H1 (cell line): Measurements from ENCODE around the gene ATP5MC2.
A peak's percentile ranks its signal among the peaks of the same experiment; 100 is the strongest.

ENCODE experiments used
- CHD1 ChIP-seq: IDR thresholded peaks from 2 replicates; pipeline ENCODE4 v1.6.1; 2012; ENCODE audit warnings: low read depth, low read length, improper control_type of control experiment
- CHD2 ChIP-seq: IDR thresholded peaks from 2 replicates; pipeline ENCODE4 v1.6.1; 2012; ENCODE audit warnings: low read length, improper control_type of control experiment
- CTCF ChIP-seq, 3 experiments: IDR thresholded peaks; 1 replicate in 2 of 3; 2 replicates in 1 of 3; pipeline versions ENCODE4 v1.5.1 to v1.6.1; 2011; ENCODE audit warnings: low read length in 3 of 3, mild to moderate bottlenecking in 3 of 3, inconsistent platforms in 2 of 3, low read depth in 1 of 3, moderate library complexity in 1 of 3; ENCODE audit not compliant: insufficient read depth in 1 of 3; ENCODE audit errors: control extremely low read depth in 1 of 3
- EGR1 ChIP-seq: IDR thresholded peaks from 2 replicates; pipeline ENCODE4 v1.6.1; 2011; ENCODE audit warnings: low read depth, low read length, borderline replicate concordance
- EZH2 ChIP-seq: fragments of 200-600 bp; sonication (generic); IDR thresholded peaks from 2 replicates; pipeline ENCODE4 v1.7.1; 2012; ENCODE audit warnings: low read depth, mild to moderate bottlenecking, moderate library complexity, low read length, inconsistent platforms; ENCODE audit not compliant: severe bottlenecking
- GABPA ChIP-seq: IDR thresholded peaks from 2 replicates; pipeline ENCODE4 v1.6.1; 2011; ENCODE audit warnings: mild to moderate bottlenecking, low read length, moderate library complexity, borderline replicate concordance; ENCODE audit not compliant: insufficient read depth
- JUND ChIP-seq: IDR thresholded peaks from 2 replicates; pipeline ENCODE4 v1.6.1; 2011; ENCODE audit warnings: mild to moderate bottlenecking, improper control_type of control experiment, low read length
- MAX ChIP-seq: IDR thresholded peaks from 2 replicates; pipeline ENCODE4 v1.6.1; 2012; ENCODE audit warnings: inconsistent platforms
- NRF1 ChIP-seq: IDR thresholded peaks from 2 replicates; pipeline ENCODE4 v1.6.1; 2011; ENCODE audit warnings: mild to moderate bottlenecking, low read depth, low read length, improper control_type of control experiment
- POLR2A ChIP-seq, 2 experiments: IDR thresholded peaks; 1 replicate in 1 of 2; 2 replicates in 1 of 2; pipeline ENCODE4 v1.6.1; 2011; ENCODE audit warnings: low read depth in 2 of 2, low read length in 2 of 2, mild to moderate bottlenecking in 2 of 2; ENCODE audit errors: control extremely low read depth in 1 of 2
- SP1 ChIP-seq: IDR thresholded peaks from 2 replicates; pipeline ENCODE4 v1.6.1; 2011; ENCODE audit warnings: low read depth, low read length
- YY1 ChIP-seq: IDR thresholded peaks from 2 replicates; pipeline ENCODE4 v1.6.1; 2011; ENCODE audit warnings: low read depth, mild to moderate bottlenecking, low read length

GRCh38 chr12:53664936-53665335, 10.9 kb downstream of the ATP5MC2 start:
- TF ChIP-seq JUND, result no peak
- no peak for TF ChIP-seq EGR1
- no peak for TF ChIP-seq POLR2A (IDR thresholded peaks at IDR 0.05; ENCODE audit: control extremely low read depth in 1 of 2, low read depth in 2 of 2, low read length in 2 of 2)
- TF ChIP-seq CTCF (IDR thresholded peaks at IDR 0.05; ENCODE audit: control extremely low read depth in 1 of 3, insufficient read depth in 1 of 3, low read depth in 1 of 3, low read length in 3 of 3), result no peak
- no peak for TF ChIP-seq NRF1
- TF ChIP-seq EZH2, result no peak
- TF ChIP-seq GABPA, result no peak
- TF ChIP-seq CHD2, result no peak
- TF ChIP-seq SP1, result peak; percentile 18; the same call in 1 of the 2 replicates
- no peak for TF ChIP-seq YY1
- no peak for TF ChIP-seq MAX
- no peak for TF ChIP-seq CHD1
